ENCODE results near the gene MDH1. TPM values are rescaled to one million over a fixed set of nuclear protein-coding genes. Genes with fewer than 3 reads are reported as not detected.
"Not testable (repeated sequence)": the region's sequence is repeated elsewhere in the genome, so short reads cannot be mapped to it uniquely, and the experiment has no call there.

The MDH1 gene
- polyA plus RNA-seq, 3 donors: 96.6 to 230 (median 215) TPM

- no peak overlapping the region for H3K27ac ChIP-seq (ENCODE audit: low read depth, low read length)
- WGBS, 3 donors: 49 to 65% (median 63%) methylated on average over 5 of the region's 5 CpGs
These were observed 7.3 kb upstream of the MDH1 start for GRCh38 chr2:63581298-63581961.

GRCh38 chr2:63582873-63583272 lies 5.9 kb upstream of the MDH1 start:
- 94 to 97% (median 96%) methylated on average over 1 of the region's 1 CpG for WGBS, 3 donors
- H3K27ac ChIP-seq (ENCODE audit: low read depth, low read length): no peak overlapping the region

DNA sequence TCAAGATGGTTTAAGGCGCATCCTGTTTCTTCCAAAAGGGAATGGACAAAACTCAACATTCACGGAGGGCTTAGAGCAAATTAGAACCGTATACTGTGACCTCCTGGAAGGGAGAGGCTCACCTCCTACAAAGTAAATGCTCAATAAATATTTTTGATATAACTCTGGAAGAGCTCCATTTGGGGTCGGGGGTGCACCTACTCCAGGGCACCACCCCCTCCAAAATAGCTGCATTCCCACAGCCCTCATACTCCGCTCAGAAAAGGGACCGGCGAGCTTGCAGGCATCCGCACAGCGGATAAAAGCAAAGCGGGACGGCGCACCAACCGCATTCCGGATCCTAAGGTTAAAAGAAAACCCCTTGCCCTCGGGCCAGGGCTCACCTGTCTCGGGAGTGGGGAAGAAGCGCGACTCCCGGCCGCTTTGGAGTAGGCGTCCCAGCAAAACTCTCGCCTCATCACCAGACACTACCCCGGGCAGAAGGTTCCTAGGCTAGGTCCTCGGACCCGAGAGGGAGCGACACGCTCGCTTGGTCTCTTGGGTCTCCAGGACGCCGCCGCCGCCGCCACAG lies 864 bp upstream of the MDH1 start:
- 0 to 1% (median 0%) methylated on average over 29 to 33 of the region's 33 CpGs for WGBS, 3 donors
- H3K27ac ChIP-seq (ENCODE audit: low read depth, low read length): no peak overlapping the region

DNA sequence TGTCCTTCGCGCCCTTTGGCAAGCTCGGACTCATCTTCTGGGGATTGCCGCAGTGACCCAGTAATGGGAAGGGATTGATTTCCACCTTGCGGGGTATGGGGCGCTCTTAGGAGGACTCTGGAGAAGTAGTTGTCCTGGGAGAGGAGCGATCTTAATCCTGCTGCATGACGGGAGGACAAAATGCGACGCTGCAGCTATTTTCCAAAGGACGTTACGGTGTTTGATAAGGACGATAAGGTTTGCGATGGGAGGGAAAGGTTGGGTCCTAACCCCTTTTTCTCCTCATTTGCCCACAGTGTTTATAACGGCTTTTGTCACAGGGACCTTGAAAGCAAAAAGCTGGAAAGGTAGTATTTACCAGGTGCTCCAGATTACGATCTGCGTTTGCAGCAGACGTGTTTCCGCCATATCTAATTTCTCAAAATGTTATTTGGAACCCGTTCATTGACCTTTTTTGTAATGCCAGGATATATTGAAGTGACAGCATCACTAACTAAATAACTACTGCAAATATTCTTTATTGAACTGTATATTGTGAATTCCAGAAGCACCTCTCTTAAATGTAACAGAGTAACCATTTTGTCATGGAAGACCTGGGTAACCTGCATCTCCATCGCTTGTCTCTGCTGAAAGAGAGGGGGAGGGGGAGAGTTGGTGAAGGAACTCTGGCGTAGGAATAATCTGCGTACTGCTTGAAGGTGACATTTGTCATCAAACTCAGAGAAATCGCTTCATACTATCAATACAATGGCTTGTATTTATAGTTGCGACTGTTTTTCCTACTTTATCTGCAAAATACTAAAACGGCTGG lies 590 bp downstream of the MDH1 start:
- no peak overlapping the region for H3K27ac ChIP-seq (ENCODE audit: low read depth, low read length)
- 3 to 7% (median 7%) methylated on average over 26 of the region's 26 CpGs for WGBS, 3 donors

GRCh38 chr2:63590626-63591408 lies 2.1 kb downstream of the MDH1 start:
- H3K27ac ChIP-seq (ENCODE audit: low read depth, low read length): no peak overlapping the region
- 39 to 46% (median 41%) methylated on average over 3 of the region's 3 CpGs for WGBS, 3 donors

- no peak overlapping the region for H3K27ac ChIP-seq (ENCODE audit: low read depth, low read length)
- 81 to 88% (median 81%) methylated on average over 3 of the region's 3 CpGs for WGBS, 3 donors
These were observed 2.9 kb downstream of the MDH1 start for GRCh38 chr2:63591566-63592175.

DNA sequence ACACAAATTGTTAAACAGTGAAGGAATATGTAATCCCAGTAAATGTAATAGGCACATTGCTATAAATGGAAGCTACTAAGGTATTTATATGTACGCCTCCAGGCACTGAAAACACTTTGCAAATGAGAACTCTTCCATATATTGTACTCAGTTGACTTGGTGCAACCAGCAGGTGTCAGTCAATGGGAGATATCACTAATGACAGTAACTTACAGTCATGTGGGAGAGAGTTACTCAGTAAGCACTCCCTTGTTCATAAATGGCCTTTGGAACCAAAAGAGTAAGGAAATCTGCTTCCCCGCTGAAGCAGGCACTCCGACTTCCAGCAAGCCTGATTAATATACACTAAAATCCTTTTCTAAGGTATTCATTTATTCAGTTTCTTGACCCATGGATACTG lies 5.9 kb downstream of the MDH1 start:
- H3K27ac ChIP-seq (ENCODE audit: low read depth, low read length): no peak overlapping the region
- WGBS, 3 donors: 93 to 97% (median 96%) methylated on average over 3 of the region's 3 CpGs

DNA sequence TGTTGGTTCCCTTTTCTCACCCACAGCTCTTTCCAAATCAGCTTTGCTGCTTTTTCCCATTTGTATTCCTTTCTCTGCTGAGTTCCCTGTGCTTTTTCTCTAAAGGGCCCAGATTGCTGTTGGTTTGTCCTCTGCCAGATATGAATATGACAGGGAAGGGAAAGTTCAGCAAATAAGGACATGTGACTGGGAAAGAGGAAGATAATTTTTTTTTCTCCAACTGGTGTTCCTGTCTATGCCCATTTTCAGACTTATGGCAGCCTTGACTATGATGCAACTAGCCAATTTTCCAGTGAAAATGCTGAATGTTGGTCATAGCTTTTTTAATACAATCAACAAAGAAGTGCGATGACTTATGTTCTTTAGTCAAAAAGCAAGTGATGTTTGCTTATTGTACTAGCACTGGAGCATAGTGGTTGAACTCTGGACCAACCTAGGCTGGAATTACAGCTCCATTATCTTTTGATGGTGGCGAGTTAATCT lies 7.7 kb downstream of the MDH1 start:
- no peak overlapping the region for H3K27ac ChIP-seq (ENCODE audit: low read depth, low read length)
- WGBS, 3 donors: 94 to 96% (median 95%) methylated on average over 2 of the region's 2 CpGs

DNA sequence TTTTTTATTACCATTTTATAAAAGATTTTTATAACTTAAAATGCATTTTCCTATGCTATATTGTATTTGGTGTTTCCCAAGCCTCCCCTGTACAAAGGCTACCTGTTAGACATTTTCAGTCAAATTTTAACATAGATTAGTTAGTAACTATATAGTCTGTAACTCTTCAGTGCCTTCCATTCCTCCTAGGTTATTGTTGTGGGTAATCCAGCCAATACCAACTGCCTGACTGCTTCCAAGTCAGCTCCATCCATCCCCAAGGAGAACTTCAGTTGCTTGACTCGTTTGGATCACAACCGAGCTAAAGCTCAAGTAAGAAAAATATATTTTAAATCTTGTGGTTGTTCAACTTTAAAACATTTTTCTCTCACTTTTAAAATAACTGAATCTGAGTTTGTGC lies 10.2 kb downstream of the MDH1 start:
- WGBS, 3 donors: 68 to 88% (median 85%) methylated on average over 2 of the region's 2 CpGs
- no peak overlapping the region for H3K27ac ChIP-seq (ENCODE audit: low read depth, low read length)

GRCh38 chr2:63600881-63601460 lies 12.2 kb downstream of the MDH1 start:
- H3K27ac ChIP-seq (ENCODE audit: low read depth, low read length): no peak overlapping the region
- 29 to 96% (median 85%) methylated on average over 1 of the region's 1 CpG for WGBS, 3 donors

GRCh38 chr2:63604666-63605065 lies 15.9 kb downstream of the MDH1 start:
- H3K27ac ChIP-seq (ENCODE audit: low read depth, low read length): no peak overlapping the region
- 89 to 91% (median 90%) methylated on average over 4 of the region's 4 CpGs for WGBS, 3 donors

GRCh38 chr2:63608865-63609264 lies 20.1 kb downstream of the MDH1 start:
- 67 to 85% (median 68%) methylated on average over 8 of the region's 8 CpGs for WGBS, 3 donors
- H3K27ac ChIP-seq (ENCODE audit: low read depth, low read length): not testable (repeated sequence)

DNA sequence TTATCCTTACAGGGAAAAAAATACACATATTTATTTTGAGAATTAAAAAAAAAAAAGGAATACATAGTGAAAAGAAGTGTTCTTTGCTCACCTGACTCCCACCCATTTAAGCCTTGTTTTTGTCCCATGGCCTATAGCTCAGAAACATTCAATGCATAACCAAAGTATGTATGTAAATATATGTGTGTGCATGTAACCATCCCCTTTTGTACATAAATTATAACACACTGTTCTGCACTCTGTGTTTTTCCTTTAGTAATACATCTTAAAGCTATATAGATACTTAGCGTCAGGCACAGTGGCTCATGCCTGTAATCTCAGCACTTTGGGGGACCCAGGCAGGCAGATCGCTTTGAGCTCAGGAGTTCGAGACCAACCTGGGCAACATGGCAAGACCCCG lies 21.8 kb downstream of the MDH1 start:
- H3K27ac ChIP-seq (ENCODE audit: low read depth, low read length): no peak overlapping the region
- WGBS, 3 donors: 93 to 98% (median 97%) methylated on average over 4 of the region's 4 CpGs

DNA sequence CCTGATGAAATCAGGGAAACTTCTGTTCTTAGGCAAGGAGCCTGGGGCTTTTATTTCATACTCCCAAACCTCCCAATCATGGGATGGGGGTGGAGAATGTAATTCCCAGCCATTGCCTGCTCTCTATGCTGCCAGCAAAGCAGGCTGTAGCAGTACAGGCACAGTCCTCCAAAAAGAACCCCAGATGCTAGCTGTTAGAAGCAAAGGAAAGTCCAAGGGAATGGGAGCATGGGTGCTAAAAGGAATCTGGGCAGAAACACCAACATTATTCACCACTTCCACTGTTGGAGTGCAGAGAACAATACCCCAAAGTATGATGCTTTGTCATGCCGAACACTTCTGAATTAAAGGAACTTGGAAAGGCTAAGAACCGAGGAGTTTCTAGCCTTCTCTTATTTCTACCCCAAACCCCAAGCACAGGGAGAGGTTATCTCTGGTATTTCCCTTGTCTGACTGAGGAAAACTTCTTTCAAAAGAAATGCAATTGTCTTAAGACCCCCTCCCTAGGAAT lies 24.7 kb downstream of the MDH1 start:
- WGBS, 3 donors: 66 to 82% (median 77%) methylated on average over 2 of the region's 2 CpGs
- no peak overlapping the region for H3K27ac ChIP-seq (ENCODE audit: low read depth, low read length)

- WGBS, 3 donors: 79 to 93% (median 93%) methylated on average over 2 of the region's 2 CpGs
- H3K27ac ChIP-seq (ENCODE audit: low read depth, low read length): no peak overlapping the region
These were observed 25.7 kb downstream of the MDH1 start for GRCh38 chr2:63614448-63614968.

GRCh38 chr2:63614983-63615945 lies 26.5 kb downstream of the MDH1 start:
- H3K27ac ChIP-seq (ENCODE audit: low read depth, low read length): no peak overlapping the region

More at GRCh38 chr2:63614983-63615945, 26.5 kb downstream of the MDH1 start:
- WGBS, 3 donors: 60 to 69% (median 68%) methylated on average over 9 of the region's 9 CpGs
